Amygdala (tissue), 56 donors: ENCODE results near the gene COL13A1.
A peak's percentile ranks its signal among the peaks of the same experiment; 100 is the strongest.

Experiments used
- DNase-seq, 56 donors: peaks; one replicate each; lab custom pipeline; 2025; lab: John Stamatoyannopoulos, UW

Gene COL13A1

DNA sequence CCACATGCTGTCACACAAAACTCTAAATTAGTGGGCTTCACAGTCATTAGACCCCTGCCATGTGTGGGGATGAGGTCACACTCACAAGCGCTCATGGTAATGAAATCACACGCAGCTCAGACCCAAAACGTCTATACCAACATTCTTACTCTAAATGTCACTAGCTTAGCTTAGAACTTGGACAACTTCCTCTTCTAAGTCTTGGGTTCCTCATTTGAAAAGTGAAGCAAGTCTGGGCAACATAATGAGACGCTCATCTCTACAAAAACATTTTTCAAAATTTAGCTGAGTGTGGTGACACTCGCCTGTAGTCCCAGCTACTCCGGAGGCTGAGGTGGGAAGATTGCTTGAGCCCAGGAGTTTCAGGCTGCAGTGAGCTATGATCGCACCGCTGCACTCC lies 158.2 kb downstream of the COL13A1 start:
- DNase-seq = no peak

DNA sequence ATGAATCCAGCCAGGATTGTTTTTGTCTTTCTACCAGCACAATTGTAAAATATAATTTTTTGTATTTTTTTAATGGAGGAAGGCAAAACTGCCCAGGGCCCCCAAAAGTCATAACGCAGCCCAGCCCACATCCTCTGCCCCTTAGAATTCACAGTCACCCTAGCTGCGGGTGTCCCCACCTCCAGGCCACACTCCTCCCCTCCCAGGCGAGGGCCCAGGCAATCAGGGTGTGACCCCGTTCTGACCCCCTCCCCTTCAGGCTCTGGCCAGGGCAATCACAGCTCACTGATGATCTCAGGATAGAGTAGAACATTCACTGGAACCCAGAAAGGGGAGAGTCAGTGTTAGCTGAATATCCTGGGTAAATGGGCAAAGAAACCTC lies 158.9 kb downstream of the COL13A1 start:
- no peak for DNase-seq

DNA sequence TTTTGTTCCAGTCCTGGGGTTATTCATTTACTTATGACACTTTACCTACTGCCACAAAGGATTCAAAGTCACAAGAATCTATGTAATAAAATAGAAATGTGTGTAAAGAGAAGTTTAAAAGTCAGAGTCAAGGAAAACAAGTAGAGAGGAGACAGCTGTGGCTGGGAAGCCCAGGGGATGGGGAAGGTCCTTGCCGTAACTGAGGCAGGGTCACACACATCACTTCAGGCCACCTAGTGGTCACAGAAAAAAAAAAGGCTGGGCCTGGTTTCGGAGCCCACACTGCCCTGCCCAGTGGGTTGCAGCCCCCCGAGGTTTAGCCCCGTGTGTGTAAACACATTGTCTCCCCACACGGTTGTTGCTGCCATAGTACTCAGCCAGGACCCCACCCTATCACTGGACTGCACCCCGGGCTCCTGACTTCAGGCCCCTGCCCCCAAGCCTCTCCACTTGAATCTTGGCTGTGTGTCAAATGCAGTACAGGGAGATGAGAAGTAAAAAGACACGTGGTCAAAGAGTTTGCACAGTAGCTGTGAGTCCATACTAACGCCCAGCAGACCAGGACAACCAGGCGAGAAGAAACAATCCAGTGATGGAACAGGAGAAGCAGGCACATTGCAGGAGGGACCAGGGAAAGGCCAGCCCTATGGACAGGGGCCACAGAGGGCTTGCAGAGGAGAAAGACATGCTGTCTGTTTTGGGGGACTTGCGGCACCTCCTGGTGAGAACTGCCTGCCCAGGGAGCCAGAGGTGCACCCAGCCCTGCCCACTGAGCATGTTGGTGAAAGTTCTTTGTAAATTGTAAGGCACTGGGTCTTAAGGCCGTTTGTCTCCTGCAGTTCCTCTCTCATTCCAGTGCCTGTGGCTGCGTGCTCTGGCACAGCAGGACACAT lies 159.5 kb downstream of the COL13A1 start:
- no peak for DNase-seq

DNA sequence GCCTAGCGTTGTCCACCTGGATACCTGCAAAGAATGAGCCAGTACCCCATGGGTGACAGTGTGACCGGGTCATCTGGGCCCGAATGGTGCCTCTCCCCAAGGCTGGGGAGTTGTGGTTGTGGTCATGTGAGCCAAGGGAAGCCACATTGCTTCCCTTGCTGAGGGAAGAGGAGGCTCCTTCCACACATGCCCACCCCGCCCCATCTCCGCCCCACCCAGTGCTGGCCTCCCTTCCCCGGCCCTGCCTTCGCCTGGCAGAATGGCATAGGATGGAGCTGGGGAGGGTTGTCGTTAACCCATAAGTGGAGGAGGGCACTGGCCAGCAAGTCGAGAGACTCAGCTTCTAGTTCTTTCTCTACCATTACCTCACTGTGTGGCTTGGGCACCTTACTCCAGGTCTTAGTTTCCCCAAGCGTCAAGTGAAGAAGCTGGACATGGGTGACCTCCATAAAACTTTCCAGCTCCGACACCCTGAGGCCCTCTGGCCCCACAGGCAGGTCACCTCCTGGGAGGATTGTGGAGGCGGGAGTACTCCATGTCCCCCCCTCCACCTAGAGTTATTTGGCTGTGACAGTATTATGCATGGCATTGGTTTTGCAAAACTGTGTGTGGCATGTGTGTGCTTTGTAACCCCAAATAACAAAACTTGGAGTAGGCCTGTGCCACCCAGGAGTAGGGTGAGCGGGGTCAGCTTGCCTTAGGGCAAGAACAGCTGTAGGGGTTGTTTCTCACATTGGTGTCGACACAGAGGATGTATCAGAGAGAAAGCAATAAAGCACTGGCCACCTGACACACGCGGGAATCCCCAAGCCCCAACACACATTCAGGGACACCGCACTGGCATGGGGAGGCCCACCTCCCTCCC lies 160.4 kb downstream of the COL13A1 start:
- no peak for DNase-seq

DNA sequence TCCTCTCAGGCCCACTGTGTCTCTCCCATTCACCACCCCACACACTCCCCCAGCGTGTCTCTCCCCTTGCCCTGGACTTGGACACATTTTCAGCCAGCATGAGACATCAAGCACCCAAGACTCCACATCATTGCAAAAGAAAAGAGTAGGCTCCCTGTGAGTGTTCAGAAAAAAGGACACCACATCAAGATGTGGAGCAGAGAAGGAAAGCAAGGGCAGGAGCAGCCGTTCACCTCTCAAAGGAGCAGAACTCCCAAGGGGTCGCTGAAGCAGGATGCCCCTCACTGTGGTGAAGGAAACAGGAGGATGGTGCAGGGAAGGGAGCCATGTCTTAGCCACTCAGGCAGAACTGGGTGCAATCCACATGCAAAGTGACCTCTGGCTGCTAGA lies 161.0 kb downstream of the COL13A1 start:
- no peak for DNase-seq

DNA sequence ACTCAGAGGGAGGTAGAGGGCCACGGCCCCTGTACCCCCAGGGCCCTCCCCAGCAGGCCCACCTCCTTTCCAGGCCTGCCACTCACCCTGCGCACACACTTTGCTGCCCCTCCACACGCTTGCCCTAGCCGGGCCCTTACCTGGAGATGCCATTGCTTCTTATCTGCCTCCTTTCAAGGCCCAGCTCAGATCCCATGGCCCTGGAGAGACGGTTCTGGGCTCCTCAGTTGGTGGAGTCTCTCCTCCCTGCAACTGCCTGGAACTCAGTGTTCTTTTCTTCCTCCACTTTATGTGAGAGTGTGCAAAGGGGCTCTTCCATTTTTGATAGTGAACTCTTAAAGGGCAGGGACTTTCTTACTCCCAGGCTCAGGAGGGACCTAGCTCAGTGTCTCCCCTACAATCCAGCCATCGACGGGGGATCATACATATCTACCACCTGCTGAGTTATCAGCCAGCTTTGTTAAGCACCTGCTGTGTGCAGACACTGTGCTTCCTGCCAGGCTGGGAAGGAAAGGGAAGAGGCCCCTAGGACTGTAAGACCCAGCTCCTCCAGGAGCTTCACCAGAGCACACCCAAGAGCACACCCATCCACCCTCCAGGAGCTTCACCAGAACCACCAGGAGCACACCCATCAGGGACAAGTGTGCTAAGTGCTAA lies 161.6 kb downstream of the COL13A1 start:
- no peak for DNase-seq

DNA sequence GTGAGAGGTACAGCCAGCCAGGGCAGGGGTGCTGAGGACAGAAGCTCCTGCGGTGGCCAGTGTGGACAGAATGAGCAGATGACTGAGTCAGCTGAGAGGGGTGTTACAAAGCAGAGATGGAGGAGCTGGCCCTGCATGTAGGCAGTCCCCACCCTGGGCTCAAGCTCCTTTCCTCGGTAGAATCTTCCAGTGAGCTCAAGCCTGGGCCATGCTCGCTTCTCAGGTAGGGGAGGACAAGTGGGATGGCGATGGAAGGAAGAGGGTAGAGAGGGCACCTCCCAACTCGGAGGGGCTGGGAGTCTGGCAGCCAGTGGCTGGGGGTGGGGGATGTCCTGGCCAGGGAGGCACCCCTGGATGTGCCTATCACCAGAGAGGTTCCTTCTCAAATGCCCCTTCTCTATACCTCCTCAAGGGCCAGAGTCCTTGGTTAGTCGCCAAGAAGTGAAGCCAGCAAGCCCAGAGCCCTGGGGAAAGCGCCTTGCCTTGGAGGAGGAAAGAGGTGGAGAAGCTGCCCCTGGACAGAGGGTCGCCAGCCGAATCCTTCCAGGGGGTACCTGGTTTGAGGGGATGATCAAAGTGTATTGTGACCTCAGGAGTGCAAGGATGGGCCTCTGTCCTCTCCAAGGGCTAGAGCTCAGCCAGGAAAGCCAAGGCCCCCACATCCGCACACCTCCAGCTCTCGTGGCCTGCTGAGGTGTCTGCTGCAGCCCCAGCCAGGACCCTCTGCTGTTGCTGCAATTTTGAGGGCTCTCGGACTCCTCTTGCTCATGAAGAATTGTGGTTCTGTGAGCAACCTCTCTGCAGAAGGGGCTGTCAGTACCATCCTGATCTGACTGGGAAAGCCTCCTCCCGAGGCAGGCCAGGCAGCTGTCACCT lies 162.4 kb downstream of the COL13A1 start:
- no peak for DNase-seq

DNA sequence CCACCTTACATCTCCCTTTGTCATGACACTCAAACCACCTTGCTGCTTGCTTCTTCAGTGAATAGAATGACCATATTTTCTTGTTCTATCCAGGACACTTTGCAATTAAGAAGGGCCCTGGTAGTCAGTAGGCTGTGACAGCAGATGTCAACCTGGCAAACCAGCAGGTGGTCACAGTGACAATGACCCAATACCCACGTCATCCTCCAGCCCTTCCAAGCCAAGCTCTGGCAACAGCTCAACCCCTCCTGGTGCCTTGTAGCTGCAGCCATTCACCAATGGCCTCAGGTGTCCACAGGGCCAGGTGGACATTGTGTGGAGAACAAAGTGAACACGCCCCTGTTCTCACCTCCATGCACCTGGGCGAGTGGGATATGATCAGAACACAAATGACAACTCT lies 163.4 kb downstream of the COL13A1 start:
- no peak for DNase-seq

DNA sequence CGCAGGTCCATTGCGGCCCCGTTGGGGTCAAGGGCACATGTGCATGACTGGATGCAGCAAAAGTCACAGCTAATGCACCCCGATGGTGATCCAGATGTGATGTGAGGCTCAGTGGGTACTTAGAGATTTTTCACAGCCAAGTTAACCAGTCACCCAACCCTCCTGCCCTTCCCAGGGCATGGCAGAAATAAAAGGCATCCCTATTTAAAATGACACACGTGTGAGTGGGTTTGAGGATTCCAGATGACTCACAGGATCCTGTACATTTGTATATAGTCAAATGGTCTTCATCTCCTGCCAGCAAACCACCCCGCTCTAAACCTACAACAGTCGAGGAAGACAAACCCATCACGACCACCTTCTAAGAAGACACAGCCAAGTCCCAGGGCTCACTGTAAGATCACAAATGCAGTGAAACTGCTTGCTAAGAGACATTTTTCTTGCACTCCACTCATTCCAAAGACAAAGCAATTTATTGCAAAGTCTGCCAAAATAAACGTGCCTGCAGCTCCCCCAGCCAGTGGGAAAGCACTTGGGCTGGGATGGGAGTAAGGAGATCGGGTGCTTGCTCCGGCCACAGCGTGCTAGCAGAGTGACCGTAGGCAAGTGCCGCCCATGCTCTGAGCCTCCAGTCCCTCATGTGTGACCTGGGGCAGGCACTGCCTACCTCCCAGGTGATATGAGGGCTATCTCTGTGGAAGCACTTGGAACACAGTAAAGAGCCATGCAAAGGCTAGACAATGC lies 164.4 kb downstream of the COL13A1 start:
- no peak for DNase-seq

DNA sequence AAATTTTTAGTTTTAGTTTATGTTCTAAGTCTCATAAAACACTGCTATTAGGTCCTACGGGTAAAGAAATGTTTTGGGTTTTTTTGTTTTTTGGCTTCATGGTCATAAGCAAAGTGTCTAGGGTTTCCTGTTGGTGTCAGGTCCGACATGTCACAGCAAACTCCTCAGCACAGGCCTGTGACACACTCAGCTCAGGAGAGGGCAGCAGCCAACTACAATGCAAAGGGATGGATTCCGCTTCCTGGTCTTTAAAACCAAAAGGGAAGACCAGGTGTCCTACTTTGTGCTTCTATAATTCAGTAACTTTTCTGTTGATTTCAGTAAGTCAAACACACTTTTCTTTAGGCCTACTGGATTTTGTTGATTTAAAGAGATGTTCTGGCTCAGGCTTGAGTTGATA lies 167.1 kb downstream of the COL13A1 start:
- peak in 1 of 56 donors; percentile 12 for DNase-seq

DNA sequence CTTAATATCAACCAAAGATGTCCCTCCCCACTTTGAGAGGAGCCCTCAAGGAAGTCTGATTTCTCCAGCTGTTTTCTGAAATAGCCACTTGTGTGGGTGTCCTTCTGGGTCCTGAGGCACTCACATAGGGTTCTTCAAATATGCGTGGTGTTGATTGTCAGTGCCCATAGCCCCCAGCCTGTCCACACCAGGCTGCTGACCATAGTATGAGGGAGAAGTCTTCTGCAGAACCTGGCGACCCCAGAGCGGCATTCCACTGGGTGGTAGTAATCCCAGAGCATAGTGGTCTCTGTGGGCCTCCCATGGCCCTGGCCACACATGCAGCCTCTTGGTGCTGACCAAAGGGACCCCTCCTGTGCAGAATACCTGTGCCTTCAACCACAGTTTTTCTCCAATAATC lies 168.3 kb downstream of the COL13A1 start:
- DNase-seq = no peak

DNA sequence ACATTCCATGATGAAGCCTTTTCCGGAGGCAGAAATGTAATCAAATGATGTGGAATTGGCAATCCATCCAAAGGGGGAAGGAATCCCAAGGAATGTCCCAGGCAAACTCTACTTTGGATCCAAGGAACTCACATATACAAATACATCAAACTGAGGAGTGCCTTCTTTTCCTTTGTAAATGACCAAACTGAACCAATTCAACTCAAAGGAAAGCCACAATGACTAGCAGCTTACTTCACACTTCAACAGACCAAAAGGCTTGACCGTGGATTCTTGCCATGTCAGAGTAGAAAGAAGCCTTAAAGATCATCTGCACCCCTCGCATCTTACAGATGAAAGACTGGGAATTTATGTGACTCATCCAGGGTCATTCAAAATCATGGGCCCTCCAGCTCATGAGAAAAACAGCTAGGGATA lies 171.3 kb downstream of the COL13A1 start:
- DNase-seq = no peak

DNA sequence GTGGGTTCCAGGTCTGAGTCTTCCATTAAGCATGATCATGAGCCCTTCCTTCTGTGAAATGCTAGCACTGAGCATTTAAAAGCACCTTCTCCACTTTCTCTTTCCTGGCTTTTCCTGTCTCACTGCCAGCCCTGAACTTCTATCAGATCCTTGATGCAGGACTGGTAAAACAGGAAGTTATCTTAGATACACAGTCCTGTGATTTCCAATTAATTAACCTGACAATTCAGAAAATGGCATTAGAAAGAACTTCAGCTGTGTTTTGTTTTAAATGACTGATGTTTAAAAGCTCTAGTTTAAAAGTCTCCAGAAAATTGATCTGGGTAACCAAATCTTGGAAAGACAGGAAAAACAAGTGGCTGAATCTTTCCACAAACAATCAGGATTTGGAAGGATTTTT lies 172.0 kb downstream of the COL13A1 start:
- no peak for DNase-seq

DNA sequence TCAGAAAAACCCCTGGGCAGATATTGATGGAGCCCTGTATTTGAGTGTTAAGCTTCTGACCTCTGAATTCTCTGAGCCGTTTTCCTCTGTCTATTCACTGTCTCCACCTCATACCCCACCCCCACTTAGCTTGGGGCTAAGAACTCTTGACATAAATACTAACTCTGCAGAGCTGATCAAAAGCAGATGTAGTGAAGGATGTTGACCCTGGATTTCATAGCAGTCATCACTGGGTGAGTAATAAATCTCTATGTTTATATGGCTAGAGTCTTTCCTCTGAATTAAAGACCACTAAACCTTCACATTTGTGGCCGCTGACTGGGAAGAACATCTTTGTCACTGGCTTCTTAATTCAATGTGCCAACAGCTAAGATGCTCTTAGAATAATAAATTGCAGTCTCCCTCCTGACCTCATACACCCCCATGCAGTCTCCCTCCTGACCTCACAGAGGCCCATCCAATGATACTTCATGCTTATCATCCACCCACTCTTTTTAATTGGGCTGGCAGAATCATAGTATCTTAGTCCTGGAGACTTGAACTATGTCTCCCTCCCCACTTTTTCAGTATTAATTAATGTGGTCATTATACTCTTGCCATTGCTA lies 172.9 kb downstream of the COL13A1 start:
- DNase-seq = no peak

DNA sequence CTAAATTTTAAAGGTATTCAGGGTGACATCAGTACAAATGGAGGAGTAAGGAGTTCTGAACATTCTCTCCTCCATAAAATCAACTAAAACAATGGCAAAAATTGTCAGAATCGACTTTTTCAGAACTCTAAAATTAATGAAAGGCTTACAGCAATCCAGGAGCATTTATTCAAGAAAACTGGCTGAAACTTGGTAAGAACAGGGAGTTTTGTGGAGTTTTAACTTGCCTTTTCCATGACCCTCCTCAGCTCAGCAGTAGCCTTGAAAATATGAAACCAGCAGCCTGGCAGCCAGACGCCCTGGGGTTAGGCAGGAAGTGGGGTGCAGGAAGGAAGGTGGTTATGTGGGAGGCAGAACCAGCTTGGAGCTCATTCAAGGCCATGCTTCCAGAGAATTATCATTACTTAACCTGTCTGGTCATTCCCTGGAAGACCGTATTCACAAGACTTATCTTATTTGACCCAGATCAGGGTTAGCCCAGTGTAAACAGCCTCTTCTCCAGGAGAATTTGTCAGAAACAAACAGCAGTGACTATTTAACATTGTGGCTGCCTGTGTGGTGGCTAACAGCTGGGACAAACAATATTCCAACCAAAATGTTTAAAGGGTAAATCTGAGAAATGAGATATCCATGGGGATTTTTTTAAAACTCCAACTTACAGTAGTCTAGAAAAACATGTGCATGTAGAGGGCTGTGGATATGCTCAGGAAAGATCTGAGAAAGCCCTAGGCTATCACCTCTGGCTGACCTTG lies 175.3 kb downstream of the COL13A1 start:
- no peak for DNase-seq

DNA sequence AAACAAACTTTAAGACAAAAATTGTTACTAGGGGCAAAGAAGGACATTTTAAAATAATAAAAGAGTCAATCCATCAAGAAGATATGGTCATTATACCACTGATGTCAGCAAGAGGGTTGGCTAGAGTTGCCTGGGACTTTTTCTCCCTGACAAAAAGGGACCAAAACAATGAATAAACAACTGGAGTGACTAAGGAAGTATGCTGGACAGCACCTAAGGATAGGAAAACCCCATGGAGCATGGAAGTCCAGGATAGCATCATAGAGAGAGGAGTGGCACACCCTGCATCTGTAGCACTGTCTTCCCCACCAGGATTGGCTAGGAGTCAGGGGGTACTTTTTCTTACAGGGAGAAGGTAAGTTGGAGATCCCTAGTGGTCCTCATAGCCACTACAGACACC lies 177.5 kb downstream of the COL13A1 start:
- no peak for DNase-seq

DNA sequence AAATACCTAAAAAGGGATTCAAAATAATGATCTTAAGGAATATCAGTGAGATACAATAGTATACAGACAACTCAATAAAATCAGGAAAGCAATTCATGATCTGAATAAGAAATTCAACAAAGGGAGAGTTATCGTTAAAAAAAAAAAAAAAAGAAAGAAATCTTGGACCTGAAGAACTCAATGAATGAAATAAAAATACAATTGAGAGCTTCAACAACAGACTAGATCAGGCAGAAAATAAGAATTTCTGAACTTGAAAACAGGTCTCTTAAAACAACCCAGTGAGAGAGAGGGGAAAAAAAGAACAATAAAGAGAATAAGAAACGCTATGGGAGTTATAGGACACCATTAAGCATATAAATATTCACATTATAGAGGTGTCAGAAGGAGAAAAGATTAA lies 179.0 kb downstream of the COL13A1 start:
- no peak for DNase-seq

DNA sequence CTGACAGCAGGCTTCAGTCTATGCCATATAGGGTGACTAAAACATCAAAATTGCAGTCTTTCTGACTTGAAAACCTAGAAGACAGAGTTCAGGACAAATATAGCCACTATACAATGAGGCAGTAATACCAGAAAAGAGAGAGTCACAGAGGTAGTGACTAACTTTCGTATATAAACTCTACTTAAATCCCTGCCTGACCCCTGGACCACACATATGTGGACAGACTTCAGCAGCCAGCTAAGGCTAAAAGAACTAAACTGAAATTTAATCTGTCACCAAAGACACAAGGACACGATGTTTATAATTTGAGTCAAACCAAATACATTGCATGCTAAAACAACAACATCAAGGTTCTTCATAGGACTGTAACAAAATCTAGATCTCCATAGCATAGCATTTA lies 186.4 kb downstream of the COL13A1 start:
- DNase-seq = no peak
